C4-2B (cell line): ENCODE measurements around the gene TAOK3.
"Not testable (repeated sequence)": the region's sequence is repeated elsewhere in the genome, so short reads cannot be mapped to it uniquely, and the experiment has no call there.

ENCODE experiments used
- H3K27ac ChIP-seq: fragments of 450-650 bp; 2 replicates; pipeline ENCODE4 v1.5.1; 2017
- ZFX ChIP-seq: fragments of 450-650 bp; IDR thresholded peaks from 2 replicates; pipeline ENCODE4 v1.6.1; 2017
- TF ChIP-seq, protein P1 (sequence below): fragments of 450-650 bp; conservative IDR thresholded peaks from 2 replicates; pipeline ENCODE4 v1.5.1; 2017; ENCODE audit warnings: mild to moderate bottlenecking

The TAOK3 gene

DNA sequence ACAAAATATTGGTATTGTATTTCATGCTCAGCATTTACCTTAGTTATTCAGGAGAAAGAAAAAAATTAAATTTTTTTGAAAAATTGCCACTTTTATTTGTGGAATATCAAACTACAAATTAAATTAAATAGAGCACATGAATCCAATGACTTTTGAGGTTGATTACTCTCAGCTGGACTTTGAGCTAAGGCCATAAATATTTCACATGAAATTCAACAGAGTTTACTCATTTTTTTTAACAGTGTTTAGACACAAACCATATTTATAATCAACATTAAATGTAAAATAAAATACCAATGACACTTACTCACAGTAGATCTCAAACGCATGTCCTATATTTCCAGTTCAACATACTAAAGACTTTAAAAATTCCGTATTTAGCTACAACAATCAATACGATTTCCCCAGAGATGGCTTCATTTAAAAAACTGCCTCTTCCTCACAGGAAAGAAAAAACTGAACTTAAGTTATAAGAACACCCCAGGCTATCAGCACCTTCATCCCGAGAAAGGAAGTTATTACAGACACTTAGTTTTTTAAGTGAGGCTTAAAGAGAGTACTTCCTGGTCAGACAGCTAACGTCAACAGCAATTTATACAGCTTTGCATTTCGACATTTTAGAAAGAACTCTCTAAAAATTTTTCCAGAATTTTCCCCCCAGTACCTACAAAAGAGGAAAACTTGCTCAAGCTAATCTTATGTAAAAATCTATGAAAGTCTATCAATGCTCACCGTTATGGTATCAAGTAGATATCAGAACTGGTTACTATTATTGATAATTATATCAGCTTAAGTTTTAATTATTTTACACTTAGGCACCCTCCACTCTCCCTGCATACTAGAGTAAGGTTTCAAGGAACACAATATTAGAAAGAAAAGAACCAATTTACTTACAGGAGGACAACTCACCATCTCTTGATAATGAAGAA lies 13.8 kb downstream of the TAOK3 start:
- no peak overlapping the region for H3K27ac ChIP-seq
- no peak for TF ChIP-seq ZFX
- TF ChIP-seq, protein P1, sequence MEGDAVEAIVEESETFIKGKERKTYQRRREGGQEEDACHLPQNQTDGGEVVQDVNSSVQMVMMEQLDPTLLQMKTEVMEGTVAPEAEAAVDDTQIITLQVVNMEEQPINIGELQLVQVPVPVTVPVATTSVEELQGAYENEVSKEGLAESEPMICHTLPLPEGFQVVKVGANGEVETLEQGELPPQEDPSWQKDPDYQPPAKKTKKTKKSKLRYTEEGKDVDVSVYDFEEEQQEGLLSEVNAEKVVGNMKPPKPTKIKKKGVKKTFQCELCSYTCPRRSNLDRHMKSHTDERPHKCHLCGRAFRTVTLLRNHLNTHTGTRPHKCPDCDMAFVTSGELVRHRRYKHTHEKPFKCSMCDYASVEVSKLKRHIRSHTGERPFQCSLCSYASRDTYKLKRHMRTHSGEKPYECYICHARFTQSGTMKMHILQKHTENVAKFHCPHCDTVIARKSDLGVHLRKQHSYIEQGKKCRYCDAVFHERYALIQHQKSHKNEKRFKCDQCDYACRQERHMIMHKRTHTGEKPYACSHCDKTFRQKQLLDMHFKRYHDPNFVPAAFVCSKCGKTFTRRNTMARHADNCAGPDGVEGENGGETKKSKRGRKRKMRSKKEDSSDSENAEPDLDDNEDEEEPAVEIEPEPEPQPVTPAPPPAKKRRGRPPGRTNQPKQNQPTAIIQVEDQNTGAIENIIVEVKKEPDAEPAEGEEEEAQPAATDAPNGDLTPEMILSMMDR, result no peak

DNA sequence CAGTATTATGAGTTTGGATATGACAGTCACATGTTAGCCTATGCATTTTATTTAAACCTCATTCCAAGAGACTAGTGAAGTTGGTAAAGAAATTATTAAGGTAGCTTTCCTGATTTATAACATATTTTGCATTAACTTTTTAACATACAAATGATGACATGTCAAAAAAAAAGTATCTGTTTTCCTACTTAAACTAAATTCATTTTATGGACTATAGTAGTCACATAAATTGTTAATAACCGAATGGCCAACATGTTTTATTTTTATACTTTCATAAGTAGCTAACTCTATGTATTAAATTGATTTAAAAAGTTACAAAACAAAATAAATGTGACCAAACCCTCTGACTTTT lies 14.7 kb downstream of the TAOK3 start:
- H3K27ac ChIP-seq, result no peak overlapping the region
- TF ChIP-seq, protein P1, result 0 out of 2 replicates have a peak, but pooled peaks have one; percentile 12
- TF ChIP-seq ZFX, result no peak

DNA sequence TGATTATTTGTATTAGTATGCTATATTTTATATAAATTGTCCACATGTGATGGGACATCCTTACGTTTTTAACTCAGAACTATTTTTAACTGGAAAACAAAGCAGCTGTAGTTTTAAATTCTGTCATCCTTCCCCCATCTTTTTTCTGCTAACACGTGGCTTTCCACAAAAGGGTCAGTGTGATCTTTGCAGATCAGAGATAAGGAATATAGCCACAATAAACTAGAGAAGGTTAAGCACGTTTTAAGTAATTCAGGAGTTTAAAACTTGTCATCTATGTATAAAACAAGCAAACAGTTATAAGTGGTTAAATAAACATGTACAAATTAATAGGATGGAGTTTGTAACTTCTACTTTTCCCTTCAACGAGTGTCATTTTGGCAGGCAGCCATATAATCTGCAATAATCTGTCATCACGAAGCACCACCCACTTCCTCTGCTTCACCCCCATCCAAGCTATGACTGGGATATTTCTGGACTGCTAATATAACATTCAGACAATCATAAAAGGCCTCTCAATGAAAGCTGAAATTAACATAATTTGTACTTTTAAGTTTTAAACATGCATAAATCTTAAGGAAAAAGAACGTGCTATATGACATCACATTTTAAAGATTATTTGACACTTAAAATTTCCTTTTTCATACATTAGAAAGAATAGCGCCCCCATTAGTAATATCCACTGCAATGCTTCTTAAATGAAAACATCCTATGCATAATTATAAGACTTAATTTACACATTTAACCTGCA lies 15.3 kb downstream of the TAOK3 start:
- no peak for TF ChIP-seq ZFX
- TF ChIP-seq, protein P1, result peak; percentile 25; the same call in 1 of the 2 replicates
- no peak overlapping the region for H3K27ac ChIP-seq

DNA sequence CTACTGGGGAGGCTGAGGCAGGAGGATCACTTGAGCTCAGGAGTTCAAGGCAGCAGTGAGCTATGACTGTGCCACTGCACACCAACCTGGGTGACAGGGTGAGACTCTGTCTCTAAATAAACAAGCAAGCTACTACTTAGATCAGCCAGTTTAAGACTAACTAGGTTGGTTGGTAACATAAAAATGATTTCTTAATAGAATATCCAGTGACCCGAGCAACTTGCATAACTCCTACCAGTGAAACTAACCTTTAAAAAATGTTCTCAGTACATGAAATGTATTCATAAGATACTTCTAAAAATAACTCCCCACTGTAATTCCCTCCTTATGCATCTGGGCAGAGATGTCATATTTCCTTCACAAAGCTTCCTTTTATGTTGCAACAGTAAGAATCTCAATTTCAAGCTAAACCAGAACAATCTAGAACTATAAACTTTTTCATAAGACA lies 15.9 kb downstream of the TAOK3 start:
- peak overlapping the region; percentile 59 for H3K27ac ChIP-seq
- TF ChIP-seq, protein P1, result no peak
- no peak for TF ChIP-seq ZFX

DNA sequence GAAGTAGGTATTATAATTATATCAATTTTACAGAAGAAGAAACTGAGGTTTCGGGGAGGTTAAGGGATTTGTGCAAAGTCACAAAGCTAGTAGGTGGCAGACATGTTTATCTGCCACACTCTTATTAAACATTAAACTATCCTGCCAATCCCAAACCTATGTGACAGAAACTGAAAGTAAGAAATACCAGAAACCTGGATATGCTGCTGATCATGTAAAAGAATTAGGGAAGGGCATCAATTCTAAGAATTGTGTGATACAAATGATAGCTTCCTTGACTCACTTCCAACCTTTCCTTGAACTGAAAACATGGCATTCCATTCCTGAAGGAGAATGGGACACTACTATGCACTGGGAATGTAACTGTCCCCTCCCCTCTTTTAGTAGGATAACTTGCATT lies 16.9 kb downstream of the TAOK3 start:
- TF ChIP-seq ZFX, result no peak
- TF ChIP-seq, protein P1, result no peak
- no peak overlapping the region; the same call in 1 of the 2 replicates for H3K27ac ChIP-seq

DNA sequence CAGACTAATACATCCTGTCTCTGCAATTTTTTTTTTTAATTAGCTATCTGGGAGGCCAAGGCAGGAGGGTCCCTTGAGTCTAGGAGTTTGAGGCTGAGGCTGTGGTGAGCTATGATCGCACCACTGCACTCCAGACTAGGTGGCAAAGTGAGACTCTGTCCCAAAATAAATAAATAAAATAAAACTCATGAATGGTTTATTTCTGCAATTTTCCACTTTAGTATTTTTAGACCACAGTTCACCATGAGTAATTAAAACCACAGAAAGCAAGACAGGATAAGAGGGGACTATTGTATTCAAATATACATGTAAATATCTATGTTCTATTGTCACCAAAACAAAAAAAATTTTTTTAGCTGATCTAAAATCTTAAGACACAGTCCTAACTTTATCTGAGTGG lies 17.8 kb downstream of the TAOK3 start:
- H3K27ac ChIP-seq, result no peak overlapping the region
- no peak for TF ChIP-seq ZFX
- TF ChIP-seq, protein P1, result no peak

DNA sequence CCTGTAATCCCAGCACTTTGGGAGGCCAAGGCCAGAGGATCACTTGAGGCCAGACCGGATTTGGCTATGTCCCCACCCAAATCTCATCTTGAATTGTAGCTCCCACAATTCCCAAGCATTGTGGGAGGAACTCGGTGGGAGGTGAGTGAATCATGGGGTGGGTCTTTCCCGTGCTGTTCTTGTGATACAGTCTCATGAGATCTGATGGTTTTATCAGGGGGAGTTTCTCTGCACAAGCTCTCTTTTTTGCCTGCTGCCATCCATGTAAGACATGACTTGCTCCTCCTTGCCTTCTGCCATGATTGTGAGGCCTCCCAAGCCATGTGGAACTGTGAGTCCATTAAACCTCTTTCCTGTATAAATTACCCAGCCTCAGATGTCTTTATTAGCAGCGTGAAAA lies 18.2 kb downstream of the TAOK3 start:
- H3K27ac ChIP-seq, result not testable (repeated sequence)
